Common myeloid progenitor, CD34-positive (primary cell): ENCODE data around the gene ARRDC5. TPM values are rescaled to one million over a fixed set of nuclear protein-coding genes. Genes with fewer than 3 reads are reported as not detected.
"Not testable (repeated sequence)": the region's sequence is repeated elsewhere in the genome, so short reads cannot be mapped to it uniquely, and the experiment has no call there.

Source experiments
- CTCF ChIA-PET: fragments of 350-600 bp; sonication (Branson Sonifier 250); formaldehyde crosslinking; loops from one replicate; lab custom pipeline; 2021; ENCODE audit warnings: antibody characterized with exemption; lab: Charles Lee
- POLR2A ChIA-PET: fragments of 350-600 bp; sonication (Branson Sonifier 250); formaldehyde crosslinking; loops from one replicate; lab custom pipeline; 2021; ENCODE audit warnings: antibody characterized with exemption; lab: Charles Lee
- DNase-seq, 3 donors: peaks; one replicate each; pipeline versions ENCODE4 v3.0.0 to v3.0.0-alpha.2; 2013
- H3K27ac ChIP-seq, 2 experiments: 1 replicate in 1 of 2; 2 replicates in 1 of 2; pipeline ENCODE4 v1.7.0; 2013; ENCODE audit warnings: inconsistent platforms in 2 of 2, low read length in 2 of 2, mild to moderate bottlenecking in 2 of 2, low read depth in 1 of 2, moderate library complexity in 1 of 2; ENCODE audit not compliant: severe bottlenecking in 2 of 2, insufficient read depth in 1 of 2, poor library complexity in 1 of 2
- H3K27me3 ChIP-seq, 5 experiments: replicated peaks in 2 of 5; 1 replicate in 3 of 5; 2 replicates in 2 of 5; pipeline versions ENCODE4 v1.6.1 to v1.7.0; 2013; ENCODE audit warnings: low read length in 4 of 5, mild to moderate bottlenecking in 2 of 5, moderate library complexity in 2 of 5, inconsistent platforms in 1 of 5; ENCODE audit not compliant: insufficient read depth in 5 of 5, control insufficient read depth in 4 of 5
- H3K36me3 ChIP-seq, 4 experiments: 1 replicate in 2 of 4; 2 replicates in 2 of 4; pipeline versions ENCODE4 v1.6.1 to v1.7.0; 2013; ENCODE audit warnings: low read length in 3 of 4, control low read depth in 1 of 4, mild to moderate bottlenecking in 1 of 4; ENCODE audit not compliant: control insufficient read depth in 4 of 4, insufficient read depth in 4 of 4
- H3K4me1 ChIP-seq, 4 experiments: 1 replicate in 3 of 4; 2 replicates in 1 of 4; pipeline versions ENCODE4 v1.6.1 to v1.7.1; 2013; ENCODE audit warnings: low read length in 3 of 4, mild to moderate bottlenecking in 3 of 4, control low read depth in 1 of 4, inconsistent platforms in 1 of 4, moderate library complexity in 1 of 4; ENCODE audit not compliant: control insufficient read depth in 4 of 4, insufficient read depth in 4 of 4; ENCODE audit errors: control extremely low read depth in 1 of 4
- H3K4me3 ChIP-seq, 7 experiments: 1 replicate in 4 of 7; 2 replicates in 3 of 7; pipeline versions ENCODE4 v1.5.1 to v1.7.0; 2013; ENCODE audit warnings: mild to moderate bottlenecking in 7 of 7, low read length in 6 of 7, moderate library complexity in 6 of 7, inconsistent platforms in 2 of 7, low read depth in 2 of 7, control low read depth in 1 of 7; ENCODE audit not compliant: insufficient read depth in 4 of 7, control insufficient read depth in 1 of 7; ENCODE audit errors: extremely low read depth in 1 of 7
- H3K9me3 ChIP-seq, 5 experiments: 1 replicate in 4 of 5; 2 replicates in 1 of 5; pipeline versions ENCODE4 v1.6.1 to v1.7.1; 2013; ENCODE audit warnings: low read length in 4 of 5, mild to moderate bottlenecking in 2 of 5, inconsistent platforms in 1 of 5, low read depth in 1 of 5, moderate library complexity in 1 of 5; ENCODE audit not compliant: control insufficient read depth in 4 of 5, insufficient read depth in 2 of 5; ENCODE audit errors: control extremely low read depth in 1 of 5
- WGBS: methylation state at CpG from one replicate; pipeline ENCODE4 v1.1.5; 2013; ENCODE audit not compliant: insufficient coverage; 5-methylcytosine and 5-hydroxymethylcytosine counted together
- polyA plus RNA-seq: library from polyadenylated mRNA; unstranded; fragments of 120-200 nt; gene quantifications from one replicate; pipeline ENCODE4 v1.2.1, GENCODE V29; 2013

Gene ARRDC5
- polyA plus RNA-seq: 0.84 TPM

DNA sequence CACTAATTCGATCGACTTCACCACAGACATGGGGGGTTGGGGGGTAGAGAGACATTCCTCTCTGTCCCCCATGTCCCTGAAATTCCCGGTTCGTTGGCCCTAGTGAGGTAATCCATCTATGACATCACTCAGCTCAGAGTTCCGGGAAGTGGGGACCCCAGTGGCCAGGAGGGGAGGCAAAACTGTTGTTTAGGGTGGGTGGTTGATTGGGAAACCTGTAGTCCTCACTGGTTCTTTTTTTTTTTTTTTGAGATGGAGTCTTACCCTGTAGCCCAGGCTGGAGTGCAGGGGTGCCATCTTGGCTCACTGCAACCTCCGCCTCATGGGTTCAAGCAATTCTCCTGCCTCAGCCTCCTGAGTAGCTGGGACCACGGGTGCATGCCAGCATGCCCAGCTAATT lies at the start of gene ARRDC5:
TSS of gene ARRDC5 (minus strand) at position 101 of the 400 bp plus-strand sequence. CDS start at position 30, 71 bp downstream.
- H3K27me3 ChIP-seq: no peaks in the 10 kb centered on the region
- no peaks in the 10 kb centered on the region for H3K36me3 ChIP-seq
- H3K27ac ChIP-seq: no peak within 1 kb of the TSS
- H3K9me3 ChIP-seq: no peaks in the 10 kb centered on the region
- H3K4me3 ChIP-seq: no peak within 1 kb of the TSS
- CTCF ChIA-PET: interaction anchor here (1.0 to 1.5 kb wide), 2 partner anchors 9 to 30 kb away, joined by 4 to 5 read pairs; no protein-coding TSS in a partner anchor
- POLR2A ChIA-PET: no interaction called here
- no peak for DNase-seq
- WGBS: 98% methylated on average over 6 of the region's 7 CpGs
- no peaks in the 10 kb centered on the region for H3K4me1 ChIP-seq

DNA sequence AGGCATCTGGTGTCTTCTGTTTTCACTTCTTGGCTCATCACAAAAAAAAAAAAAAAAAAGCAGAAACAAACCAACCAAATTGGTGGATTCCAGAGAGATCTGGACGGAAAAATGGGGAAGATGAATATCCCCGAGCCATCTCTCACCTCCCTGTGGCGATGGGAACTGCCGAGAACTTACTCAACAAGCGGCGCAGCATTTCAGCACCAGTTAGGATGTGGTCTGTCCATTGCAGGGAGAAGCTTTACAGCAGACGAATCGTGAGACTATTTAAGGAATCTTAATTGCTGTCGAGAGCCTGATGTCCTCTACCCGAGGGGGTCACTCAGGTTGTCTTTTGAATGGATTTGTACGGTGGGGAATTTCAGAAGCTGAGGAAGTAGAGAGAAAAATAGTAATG lies 49.0 kb upstream of the ARRDC5 start:
- H3K27me3 ChIP-seq: no peaks in the 10 kb centered on the region
- H3K36me3 ChIP-seq: peaks cover 8 to 87% (median 44%) of the 10 kb centered on the region in 4 experiments
- ChIA-PET POLR2A (no interaction called here), CTCF (no interaction called here)
- no peaks in the 10 kb centered on the region for H3K9me3 ChIP-seq
- 89% methylated on average over 7 of the region's 11 CpGs for WGBS
- no peaks in the 10 kb centered on the region for H3K4me1 ChIP-seq
- DNase-seq: no peak
- no peak overlapping the region for H3K27ac ChIP-seq
- no peak overlapping the region for H3K4me3 ChIP-seq

GRCh38 chr19:4950650-4951049 lies 48.0 kb upstream of the ARRDC5 start:
- peaks cover 8 to 89% (median 45%) of the 10 kb centered on the region in 4 experiments for H3K36me3 ChIP-seq
- DNase-seq, H3K9me3 ChIP-seq, H3K27me3 ChIP-seq, H3K4me1 ChIP-seq, H3K27ac ChIP-seq, POLR2A ChIA-PET, H3K4me3 ChIP-seq: not testable (repeated sequence)
- 95% methylated on average over 12 of the region's 23 CpGs for WGBS
- CTCF ChIA-PET: interaction anchor here (1.4 kb wide), 1 partner anchor 13 kb away, joined by 3 read pairs; no protein-coding TSS in a partner anchor

DNA sequence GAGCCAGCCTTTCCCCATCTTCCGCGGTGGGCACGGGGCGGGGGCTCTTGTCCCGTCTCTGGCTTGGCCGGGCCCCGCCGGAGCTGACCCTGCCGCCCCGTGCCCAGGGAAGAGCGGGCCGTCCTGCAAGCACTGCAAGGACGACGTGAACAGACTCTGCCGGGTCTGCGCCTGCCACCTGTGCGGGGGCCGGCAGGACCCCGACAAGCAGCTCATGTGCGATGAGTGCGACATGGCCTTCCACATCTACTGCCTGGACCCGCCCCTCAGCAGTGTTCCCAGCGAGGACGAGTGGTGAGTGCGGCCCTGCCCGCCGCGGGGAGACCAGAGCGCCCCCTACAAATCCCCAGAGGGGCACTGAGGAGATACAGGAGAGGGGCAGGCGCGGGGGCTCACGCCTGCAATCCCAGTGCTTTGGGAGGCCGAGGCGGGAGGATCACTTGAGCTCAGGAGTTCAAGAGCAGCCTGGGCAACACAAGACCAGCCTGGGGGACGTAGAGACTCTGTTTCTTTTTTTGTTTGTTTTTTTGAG lies 39.0 kb upstream of the ARRDC5 start:
- not testable (repeated sequence) for H3K27ac ChIP-seq, H3K4me1 ChIP-seq, H3K4me3 ChIP-seq, H3K9me3 ChIP-seq, H3K27me3 ChIP-seq, DNase-seq
- peaks cover 10 to 75% (median 34%) of the 10 kb centered on the region in 4 experiments for H3K36me3 ChIP-seq
- POLR2A ChIA-PET: interaction anchor here (0.6 kb wide), 1 partner anchor 120 kb away, joined by 3 read pairs; no protein-coding TSS in a partner anchor
- WGBS: 98% methylated on average over 28 of the region's 35 CpGs
- CTCF ChIA-PET: interaction anchor here (0.8 kb wide), 1 partner anchor 13 kb away, joined by 4 read pairs; no protein-coding TSS in a partner anchor

DNA sequence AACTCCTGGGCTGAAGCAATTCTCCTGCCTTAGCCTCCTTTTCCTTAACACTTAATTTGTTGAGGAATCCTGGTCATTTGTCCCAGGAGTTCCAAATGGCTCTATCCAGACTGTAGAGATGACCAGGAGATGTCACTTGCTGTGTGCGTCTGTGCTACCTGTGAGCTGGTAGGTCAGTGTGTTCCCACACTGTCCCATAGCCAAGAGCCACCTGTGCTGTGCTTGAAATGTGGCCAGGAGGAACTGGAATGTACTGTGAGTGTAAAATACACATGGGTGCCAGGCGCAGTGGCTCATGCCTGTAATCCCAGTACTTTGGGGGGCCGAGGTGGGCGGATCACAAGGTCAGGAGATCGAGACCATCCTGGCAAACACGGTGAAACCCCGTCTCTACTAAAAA lies 36.8 kb upstream of the ARRDC5 start:
- 100% methylated on average over 2 of the region's 7 CpGs for WGBS
- no peaks in the 10 kb centered on the region for H3K9me3 ChIP-seq
- no peak overlapping the region for H3K27ac ChIP-seq
- POLR2A ChIA-PET: no interaction called here
- no peak for DNase-seq
- H3K36me3 ChIP-seq: peaks cover 8 to 75% (median 31%) of the 10 kb centered on the region in 4 experiments
- H3K4me3 ChIP-seq: no peak overlapping the region
- CTCF ChIA-PET: interaction anchor here (0.7 to 1.2 kb wide), 2 partner anchors 12 to 26 kb away, joined by 3 read pairs; no protein-coding TSS in a partner anchor
- H3K27me3 ChIP-seq: no peaks in the 10 kb centered on the region
- H3K4me1 ChIP-seq: no peaks in the 10 kb centered on the region

DNA sequence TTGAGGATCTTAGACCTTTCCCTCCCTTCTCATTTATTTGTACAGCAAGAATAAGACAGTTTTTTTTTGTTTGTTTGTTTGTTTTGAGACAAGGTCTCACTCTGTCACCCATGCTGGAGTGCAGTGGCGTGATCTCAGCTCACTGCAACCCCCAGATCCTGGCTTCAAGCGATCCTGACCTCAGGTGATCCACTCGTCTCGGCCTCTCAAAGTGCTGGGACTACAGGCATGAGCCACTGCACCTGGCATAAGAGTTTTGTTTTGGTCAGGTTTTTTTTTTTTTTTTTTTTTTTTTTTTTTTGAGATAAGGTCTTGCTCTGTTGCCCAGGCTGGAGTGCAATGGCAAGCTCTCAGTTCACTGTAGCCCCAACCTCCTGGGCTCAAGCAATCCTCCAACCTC lies 35.8 kb upstream of the ARRDC5 start:
- 100% methylated on average over 2 of the region's 4 CpGs for WGBS
- H3K36me3 ChIP-seq: peaks cover 9 to 75% (median 29%) of the 10 kb centered on the region in 4 experiments
- POLR2A ChIA-PET: not testable (repeated sequence)

GRCh38 chr19:4937060-4937459 lies 34.4 kb upstream of the ARRDC5 start:
- ChIA-PET CTCF (interaction anchor here (0.7 to 1.1 kb wide), 3 partner anchors 13 to 137 kb away, joined by 3 read pairs; no protein-coding TSS in a partner anchor), POLR2A (no interaction called here)
- Histone ChIP-seq H3K9me3 (no peaks in the 10 kb centered on the region), H3K4me3 (no peak overlapping the region), H3K27me3 (no peaks in the 10 kb centered on the region), H3K36me3 (peaks cover 11 to 79% (median 37%) of the 10 kb centered on the region in 4 experiments), H3K4me1 (peaks cover 0 to 11% (median under 1%) of the 10 kb centered on the region in 4 experiments), H3K27ac (no peak overlapping the region)
- DNase-seq: no peak
- WGBS: 100% methylated on average over 3 of the region's 7 CpGs

More for the DNA sequence above, 35.8 kb upstream of the ARRDC5 start:
- not testable (repeated sequence) for H3K27me3 ChIP-seq, H3K27ac ChIP-seq, H3K4me1 ChIP-seq, DNase-seq, H3K4me3 ChIP-seq, H3K9me3 ChIP-seq
- CTCF ChIA-PET: interaction anchor here (0.8 kb wide), 1 partner anchor 9 kb away, joined by 3 read pairs; no protein-coding TSS in a partner anchor
